Posterior cingulate gyrus (tissue), 11 donors: ENCODE data around the gene NUMBL.
A peak's percentile ranks its signal among the peaks of the same experiment; 100 is the strongest.
"Not testable (repeated sequence)": the region's sequence is repeated elsewhere in the genome, so short reads cannot be mapped to it uniquely, and the experiment has no call there.

Experiments used
- DNase-seq, 10 donors: peaks; one replicate each; pipeline versions ENCODE4 v3.0.0 to v3.0.0-alpha.2; 2020 to 2021; ENCODE audit warnings: mixed read lengths in 3 of 10
- intact Hi-C: fragments of 100-400 bp; cut with DNase I; formaldehyde crosslinking; loops from one replicate; pipeline ENCODE4 v1.15.1; 2023

The NUMBL gene

GRCh38 chr19:40672038-40672437, 18.4 kb downstream of the NUMBL start:
- intact Hi-C loops, result no loop called here
- DNase-seq, result peak in 1 of 10 donors; percentile 26

- intact Hi-C loops, result no loop called here
- DNase-seq, result peak in 9 of 10 donors; percentile 32 to 96 (median 71)
Observed at GRCh38 chr19:40671404-40671803, 19.0 kb downstream of the NUMBL start.

GRCh38 chr19:40668991-40669614, 21.3 kb downstream of the NUMBL start:
- intact Hi-C loops, result loop anchor here (10.0 kb wide), 1 partner anchor 306 kb away; no protein-coding TSS in a partner anchor
- DNase-seq, result no peak

- intact Hi-C loops, result loop anchor here (10.0 kb wide), 1 partner anchor 307 kb away; no protein-coding TSS in a partner anchor
- DNase-seq, result peak in 1 of 10 donors; percentile 67
Observed at GRCh38 chr19:40667602-40668001, 22.8 kb downstream of the NUMBL start.

- DNase-seq, result peak in 1 of 10 donors; percentile 69
- intact Hi-C loops, result loop anchor here (10.0 kb wide), 1 partner anchor 308 kb away; no protein-coding TSS in a partner anchor
Observed at GRCh38 chr19:40666803-40667438, 23.5 kb downstream of the NUMBL start.

GRCh38 chr19:40663695-40664692, 26.5 kb downstream of the NUMBL start:
- intact Hi-C loops, result loop anchor here (1.0 to 10.0 kb wide), 5 partner anchors 51 to 599 kb away; no protein-coding TSS in a partner anchor

GRCh38 chr19:40662925-40663694, 27.3 kb downstream of the NUMBL start:
- peak; percentile 81 to 98 (median 92) for DNase-seq
- intact Hi-C loops, result loop anchor here (1.0 to 10.0 kb wide), 5 partner anchors 52 to 600 kb away; no protein-coding TSS in a partner anchor

More at GRCh38 chr19:40663695-40664692, 26.5 kb downstream of the NUMBL start:
- DNase-seq, result peak in 1 of 10 donors; percentile 72

- DNase-seq, result no peak
- intact Hi-C loops, result loop anchor here (2.0 to 10.0 kb wide), 4 partner anchors 146 to 601 kb away; no protein-coding TSS in a partner anchor
Observed at GRCh38 chr19:40661616-40662015, 28.8 kb downstream of the NUMBL start.

GRCh38 chr19:40659566-40659965, 30.9 kb downstream of the NUMBL start:
- intact Hi-C loops, result no loop called here
- peak in 1 of 10 donors; percentile 5 for DNase-seq

GRCh38 chr19:40659116-40659515, 31.3 kb downstream of the NUMBL start:
- peak in 1 of 10 donors; percentile 26 for DNase-seq
- intact Hi-C loops, result no loop called here

- intact Hi-C loops, result no loop called here
Observed at GRCh38 chr19:40658031-40658430, 32.4 kb downstream of the NUMBL start.

GRCh38 chr19:40655684-40656083, 34.8 kb downstream of the NUMBL start:
- intact Hi-C loops, result not testable (repeated sequence)
- DNase-seq, result peak in 1 of 10 donors; percentile 22

More at GRCh38 chr19:40658031-40658430, 32.4 kb downstream of the NUMBL start:
- peak in 1 of 10 donors; percentile 16 for DNase-seq

- intact Hi-C loops, result not testable (repeated sequence)
Observed at GRCh38 chr19:40652303-40652702, 38.1 kb downstream of the NUMBL start.

GRCh38 chr19:40650749-40651305, 39.6 kb downstream of the NUMBL start:
- intact Hi-C loops, result no loop called here
- DNase-seq, result peak in 1 of 10 donors; percentile 36

More at GRCh38 chr19:40652303-40652702, 38.1 kb downstream of the NUMBL start:
- not testable (repeated sequence) for DNase-seq

GRCh38 chr19:40649903-40650675, 40.4 kb downstream of the NUMBL start:
- intact Hi-C loops, result not testable (repeated sequence)

GRCh38 chr19:40646743-40647254, 43.7 kb downstream of the NUMBL start:
- DNase-seq, result no peak
- intact Hi-C loops, result no loop called here

More at GRCh38 chr19:40649903-40650675, 40.4 kb downstream of the NUMBL start:
- DNase-seq, result peak in 1 of 10 donors; percentile 8

GRCh38 chr19:40642757-40643305, 47.6 kb downstream of the NUMBL start:
- intact Hi-C loops, result no loop called here
- DNase-seq, result no peak
